IPS DF 4.7 (cell line): ENCODE measurements around the gene ELP6.
"Not testable (repeated sequence)": the region's sequence is repeated elsewhere in the genome, so short reads cannot be mapped to it uniquely, and the experiment has no call there.

Experiments used
- DNase-seq: peaks from one replicate; pipeline ENCODE4 v3.0.0-alpha.2; 2013; ENCODE audit warnings: low spot score; ENCODE audit errors: extremely low read depth

The ELP6 gene

DNA sequence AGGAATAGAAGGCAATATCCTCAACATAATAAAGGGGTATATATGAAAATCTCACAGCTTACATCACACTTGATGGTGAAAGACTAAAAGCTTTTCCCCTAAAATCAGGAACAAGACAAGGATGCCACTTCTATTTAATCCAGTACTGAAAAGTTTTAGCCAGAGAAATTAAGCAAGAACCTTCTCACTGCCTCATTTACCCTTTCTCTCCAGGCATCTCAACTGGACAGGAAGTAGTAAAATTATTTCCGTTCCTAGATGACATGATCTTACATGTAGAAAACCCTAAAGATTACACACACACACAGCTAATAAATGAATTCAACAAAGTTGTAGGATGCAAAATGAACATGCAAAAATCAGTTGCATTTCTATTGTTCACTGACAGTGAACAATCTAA is 48.9 kb downstream of the ELP6 start:
- no peak for DNase-seq

GRCh38 chr3:47459534-47460085 is 53.9 kb downstream of the ELP6 start:
- DNase-seq, result not testable (repeated sequence)

DNA sequence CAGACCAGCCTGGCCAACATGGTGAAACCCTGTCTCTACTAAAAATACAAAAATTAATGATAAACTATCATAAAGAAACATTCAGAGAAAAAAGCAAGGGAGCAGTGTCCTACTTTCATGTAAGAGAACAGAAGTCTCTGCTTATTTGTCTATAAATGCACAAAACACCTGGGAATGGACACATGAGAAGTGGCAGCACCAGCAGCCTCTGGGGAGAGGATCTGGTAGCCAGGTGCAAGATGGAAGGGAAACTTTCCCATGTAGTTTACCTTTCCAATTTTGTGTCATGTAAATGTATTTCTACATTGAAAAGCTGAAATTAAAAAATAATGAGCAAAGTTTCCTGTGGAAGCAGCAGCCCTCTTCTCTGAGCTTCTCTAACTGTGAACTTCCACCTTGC is 56.5 kb downstream of the ELP6 start:
- no peak for DNase-seq

GRCh38 chr3:47455806-47456452 is 57.6 kb downstream of the ELP6 start:
- DNase-seq, result no peak

DNA sequence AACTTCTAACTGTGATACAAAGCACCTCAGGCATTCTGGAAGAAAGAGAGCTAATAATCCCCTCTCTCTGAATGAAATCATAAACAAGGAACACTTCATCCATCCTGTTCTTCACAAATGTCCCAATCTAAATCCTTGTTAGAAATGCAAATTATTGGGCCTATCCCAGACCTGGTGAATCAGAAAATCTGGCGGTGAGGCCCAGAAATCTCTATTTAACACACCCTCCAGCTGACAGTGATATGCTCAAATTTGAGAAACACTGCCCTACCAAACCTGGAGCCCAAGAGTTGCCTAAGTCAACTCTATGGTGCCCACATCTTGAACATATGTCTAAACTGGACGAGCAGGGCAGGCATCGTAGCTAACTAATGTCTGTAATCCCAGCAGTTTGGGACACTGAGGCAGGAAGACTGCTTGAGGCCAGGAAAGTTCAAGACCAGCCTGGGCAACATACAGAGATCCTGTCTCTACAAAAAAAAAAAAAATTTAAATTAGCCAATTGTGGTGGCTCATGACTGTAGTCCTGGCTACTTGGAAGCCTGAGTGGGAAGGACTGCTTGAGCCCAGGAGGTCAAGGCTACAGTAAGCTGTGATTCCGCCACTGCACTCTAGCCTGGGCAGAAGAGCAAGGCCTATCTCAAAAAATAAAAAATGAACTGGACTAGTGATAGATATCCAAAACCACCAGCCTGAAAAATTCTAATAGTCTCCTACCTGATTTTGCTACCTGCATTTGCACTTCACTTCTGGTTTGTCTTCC is 60.9 kb downstream of the ELP6 start:
- DNase-seq, result no peak
